HepG2 (cell line): ENCODE measurements around the gene DCDC2C. TPM values are rescaled to one million over a fixed set of nuclear protein-coding genes. Genes with fewer than 3 reads are reported as not detected.

ENCODE experiments used
- ATAC-seq: fragments of 200-7000 bp; cut with Tn5 transposase; 3 replicates; pipeline ENCODE4 v1.9.1; 2020; ENCODE audit warnings: mild to moderate bottlenecking, moderate library complexity
- BruUV-seq: library from RNA; stranded (reverse); fragments of 400-500 nt; replicated peaks from 2 replicates; lab custom pipeline; 2021; lab: Mats Ljungman, UMichigan
- CTCF ChIA-PET: fragments of 300-600 bp; formaldehyde crosslinking; extraction: SDS; loops from one replicate; lab custom pipeline; 2021; ENCODE audit warnings: low total read pairs, inconsistent platforms, low intra/inter-chr PET ratio; lab: Yijun Ruan, JAX
- POLR2A ChIA-PET: fragments of 350-600 bp; sonication (Branson Sonifier 250); formaldehyde crosslinking; loops from one replicate; lab custom pipeline; 2020; ENCODE audit warnings: antibody characterized with exemption, inconsistent platforms; lab: Yijun Ruan, JAX
- DNase-seq: peaks from one replicate; pipeline ENCODE4 v3.0.0-alpha.2; 2015; ENCODE audit warnings: low spot score
- FAIRE-seq: peaks from 3 replicates; lab custom pipeline; 2011; peaks lifted over from hg19 to GRCh38; lab: Jason Lieb, UNC
- H2AFZ ChIP-seq: one replicate; pipeline ENCODE4 v1.6.1; 2011; ENCODE audit warnings: low read length, inconsistent platforms
- H3K27ac ChIP-seq: fragments of 300-600 bp; 3 replicates; pipeline ENCODE4 v1.8.0; 2011; ENCODE audit warnings: mixed run types, mild to moderate bottlenecking, mixed read lengths, low read length, inconsistent platforms; ENCODE audit not compliant: insufficient read depth; ENCODE audit errors: extremely low read length
- H3K27me3 ChIP-seq, 2 experiments: fragments of 200-600 bp in 1 of 2; 2 replicates in 1 of 2; 3 replicates in 1 of 2; pipeline versions ENCODE4 v1.6.0 to v1.8.0; 2011; ENCODE audit warnings: low read length in 2 of 2, mild to moderate bottlenecking in 2 of 2, moderate library complexity in 2 of 2, inconsistent platforms in 1 of 2; ENCODE audit not compliant: insufficient read depth in 2 of 2, control insufficient read depth in 1 of 2
- H3K36me3 ChIP-seq, 2 experiments: fragments of 200-600 bp in 1 of 2; replicated peaks in 1 of 2; 2 replicates in 1 of 2; 3 replicates in 1 of 2; pipeline versions ENCODE4 v1.5.1 to v1.8.0; 2011; ENCODE audit warnings: low read length in 2 of 2, inconsistent platforms in 1 of 2; ENCODE audit not compliant: insufficient read depth in 2 of 2, control insufficient read depth in 1 of 2
- H3K4me1 ChIP-seq: 2 replicates; pipeline ENCODE4 v1.5.1; 2012; ENCODE audit warnings: low read length, inconsistent platforms; ENCODE audit not compliant: insufficient read depth
- H3K4me2 ChIP-seq: 2 replicates; pipeline ENCODE4 v1.6.0; 2011; ENCODE audit warnings: low read depth, low read length, inconsistent platforms
- H3K4me3 ChIP-seq, 3 experiments: fragments of 200-600 bp in 1 of 3; sonication (generic), shearing (Covaris generic) in 1 of 3; replicated peaks in 1 of 3; 2 replicates each; pipeline ENCODE4 v1.5.1; 2011 to 2016; ENCODE audit warnings: low read length in 3 of 3, inconsistent platforms in 2 of 3, low read depth in 2 of 3, mild to moderate bottlenecking in 2 of 3, control low read depth in 1 of 3, mixed read lengths in 1 of 3; ENCODE audit not compliant: insufficient read depth in 1 of 3
- H3K79me2 ChIP-seq: one replicate; pipeline ENCODE4 v1.6.1; 2011; ENCODE audit warnings: low read length, inconsistent platforms; ENCODE audit not compliant: insufficient read depth
- H3K9ac ChIP-seq: 2 replicates; pipeline ENCODE4 v1.6.0; 2011; ENCODE audit warnings: mild to moderate bottlenecking, low read depth, low read length, inconsistent platforms; ENCODE audit not compliant: insufficient read depth
- H3K9me3 ChIP-seq: 2 replicates; pipeline ENCODE4 v1.5.1; 2012; ENCODE audit warnings: mild to moderate bottlenecking, low read length
- H4K20me1 ChIP-seq: 2 replicates; pipeline ENCODE4 v1.6.0; 2011; ENCODE audit warnings: inconsistent platforms, mild to moderate bottlenecking, low read length, moderate library complexity; ENCODE audit not compliant: insufficient read depth
- ATRX ChIP-seq: sonication (generic); formaldehyde crosslinking; IDR thresholded peaks from 2 replicates; pipeline ENCODE4 v1.4.0; 2020; ENCODE audit warnings: missing genetic modification reagents, borderline replicate concordance
- CTCF ChIP-seq: sonication (generic); formaldehyde crosslinking; IDR thresholded peaks from 2 replicates; pipeline ENCODE4 v1.5.0; 2020; ENCODE audit warnings: mild to moderate bottlenecking, missing genetic modification reagents, moderate library complexity
- GTF3A ChIP-seq: sonication (generic); formaldehyde crosslinking; conservative IDR thresholded peaks from 2 replicates; pipeline ENCODE4 v1.4.0; 2020; ENCODE audit warnings: mild to moderate bottlenecking, missing genetic modification reagents
- MBNL3 ChIP-seq: fragments of 250-450 bp; sonication (Bioruptor Pico); conservative IDR thresholded peaks from 2 replicates; pipeline ENCODE4 v1.8.0; 2022; ENCODE audit warnings: mild to moderate bottlenecking, inconsistent platforms
- NR3C1 ChIP-seq: sonication (generic); formaldehyde crosslinking; IDR thresholded peaks from 2 replicates; pipeline ENCODE4 v1.4.0; 2020; ENCODE audit warnings: missing genetic modification reagents
- RBFOX2 ChIP-seq: fragments of 200-400 bp; formaldehyde crosslinking; IDR thresholded peaks from 2 replicates; pipeline ENCODE4 v1.6.1; 2017; ENCODE audit warnings: low read depth, mild to moderate bottlenecking, low read length
- SIN3A ChIP-seq: IDR thresholded peaks from 2 replicates; pipeline ENCODE4 v1.6.1; 2011; ENCODE audit warnings: low read depth, mild to moderate bottlenecking, control low read depth, low read length, borderline replicate concordance
- STAG1 ChIP-seq: sonication (generic); formaldehyde crosslinking; IDR thresholded peaks from 2 replicates; pipeline ENCODE4 v1.4.0; 2020; ENCODE audit warnings: missing genetic modification reagents
- ZBTB42 ChIP-seq: sonication (generic); formaldehyde crosslinking; IDR thresholded peaks from 2 replicates; pipeline ENCODE4 v1.5.0; 2020; ENCODE audit warnings: mild to moderate bottlenecking, missing genetic modification reagents
- WGBS: methylation state at CpG from one replicate; pipeline ENCODE4 v1.1.6; 2017; ENCODE audit warnings: low lambda C conversion rate; 5-methylcytosine and 5-hydroxymethylcytosine counted together
- in situ Hi-C: cut with HindIII; loops from 2 replicates; pipeline ENCODE4 v1.10.0; 2017; ENCODE audit warnings: low pct_unique_long_range_greater_than_20kb; ENCODE audit not compliant: extremely low pct_ligation_motif_present
- intact Hi-C: fragments of 100-400 bp; cut with micrococcal nuclease; formaldehyde crosslinking; loops from one replicate; pipeline ENCODE4 v1.10.0; 2022; ENCODE audit not compliant: unreplicated experiment
- polyA plus RNA-seq, 8 experiments: library from polyadenylated mRNA; depleted of rRNA in 3 of 8; stranded (reverse) in 7 of 8; unstranded in 1 of 8; fragments of >200 nt; fragmentation: Illumina TruSeq in 4 of 8; extraction: Trizol in 4 of 8; gene quantifications; 2 replicates each; pipeline versions ENCODE4 v1.2.1 to v1.2.3, GENCODE V29; 2011 to 2016; ENCODE audit warnings: low read depth in 4 of 8, missing spikeins in 1 of 8, mixed read lengths in 1 of 8; ENCODE audit not compliant: insufficient read depth in 1 of 8
- total RNA-seq, 5 experiments: library from RNA; depleted of rRNA; stranded (reverse); fragments of >200 nt; fragmentation: Illumina TruSeq; extraction: Trizol; gene quantifications; 2 replicates each; pipeline ENCODE4 v1.2.3, GENCODE V29; 2016; ENCODE audit warnings: low read depth in 1 of 5
- TF ChIP-seq, protein P1 (sequence below): IDR thresholded peaks from 2 replicates; pipeline ENCODE4 v1.6.1; 2016; ENCODE audit warnings: low read depth, missing genetic modification reagents, missing compliant biosample characterization

DCDC2C gene
- total and polyA plus RNA-seq, 2 of the 13 experiments (the other 11 are each of a cell fraction or from before 2014, with no cell fraction given): not detected

GRCh38 chr2:3753561-3753960 lies 50.2 kb downstream of the DCDC2C start (continued):
- TF ChIP-seq, protein P1, sequence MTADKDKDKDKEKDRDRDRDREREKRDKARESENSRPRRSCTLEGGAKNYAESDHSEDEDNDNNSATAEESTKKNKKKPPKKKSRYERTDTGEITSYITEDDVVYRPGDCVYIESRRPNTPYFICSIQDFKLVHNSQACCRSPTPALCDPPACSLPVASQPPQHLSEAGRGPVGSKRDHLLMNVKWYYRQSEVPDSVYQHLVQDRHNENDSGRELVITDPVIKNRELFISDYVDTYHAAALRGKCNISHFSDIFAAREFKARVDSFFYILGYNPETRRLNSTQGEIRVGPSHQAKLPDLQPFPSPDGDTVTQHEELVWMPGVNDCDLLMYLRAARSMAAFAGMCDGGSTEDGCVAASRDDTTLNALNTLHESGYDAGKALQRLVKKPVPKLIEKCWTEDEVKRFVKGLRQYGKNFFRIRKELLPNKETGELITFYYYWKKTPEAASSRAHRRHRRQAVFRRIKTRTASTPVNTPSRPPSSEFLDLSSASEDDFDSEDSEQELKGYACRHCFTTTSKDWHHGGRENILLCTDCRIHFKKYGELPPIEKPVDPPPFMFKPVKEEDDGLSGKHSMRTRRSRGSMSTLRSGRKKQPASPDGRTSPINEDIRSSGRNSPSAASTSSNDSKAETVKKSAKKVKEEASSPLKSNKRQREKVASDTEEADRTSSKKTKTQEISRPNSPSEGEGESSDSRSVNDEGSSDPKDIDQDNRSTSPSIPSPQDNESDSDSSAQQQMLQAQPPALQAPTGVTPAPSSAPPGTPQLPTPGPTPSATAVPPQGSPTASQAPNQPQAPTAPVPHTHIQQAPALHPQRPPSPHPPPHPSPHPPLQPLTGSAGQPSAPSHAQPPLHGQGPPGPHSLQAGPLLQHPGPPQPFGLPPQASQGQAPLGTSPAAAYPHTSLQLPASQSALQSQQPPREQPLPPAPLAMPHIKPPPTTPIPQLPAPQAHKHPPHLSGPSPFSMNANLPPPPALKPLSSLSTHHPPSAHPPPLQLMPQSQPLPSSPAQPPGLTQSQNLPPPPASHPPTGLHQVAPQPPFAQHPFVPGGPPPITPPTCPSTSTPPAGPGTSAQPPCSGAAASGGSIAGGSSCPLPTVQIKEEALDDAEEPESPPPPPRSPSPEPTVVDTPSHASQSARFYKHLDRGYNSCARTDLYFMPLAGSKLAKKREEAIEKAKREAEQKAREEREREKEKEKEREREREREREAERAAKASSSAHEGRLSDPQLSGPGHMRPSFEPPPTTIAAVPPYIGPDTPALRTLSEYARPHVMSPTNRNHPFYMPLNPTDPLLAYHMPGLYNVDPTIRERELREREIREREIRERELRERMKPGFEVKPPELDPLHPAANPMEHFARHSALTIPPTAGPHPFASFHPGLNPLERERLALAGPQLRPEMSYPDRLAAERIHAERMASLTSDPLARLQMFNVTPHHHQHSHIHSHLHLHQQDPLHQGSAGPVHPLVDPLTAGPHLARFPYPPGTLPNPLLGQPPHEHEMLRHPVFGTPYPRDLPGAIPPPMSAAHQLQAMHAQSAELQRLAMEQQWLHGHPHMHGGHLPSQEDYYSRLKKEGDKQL: no peak
- TF ChIP-seq ATRX (CRISPR knock-in tag): no peak
- no peak for TF ChIP-seq NR3C1 (CRISPR knock-in tag)
- TF ChIP-seq, all 625 proteins: peak for 0

DNA sequence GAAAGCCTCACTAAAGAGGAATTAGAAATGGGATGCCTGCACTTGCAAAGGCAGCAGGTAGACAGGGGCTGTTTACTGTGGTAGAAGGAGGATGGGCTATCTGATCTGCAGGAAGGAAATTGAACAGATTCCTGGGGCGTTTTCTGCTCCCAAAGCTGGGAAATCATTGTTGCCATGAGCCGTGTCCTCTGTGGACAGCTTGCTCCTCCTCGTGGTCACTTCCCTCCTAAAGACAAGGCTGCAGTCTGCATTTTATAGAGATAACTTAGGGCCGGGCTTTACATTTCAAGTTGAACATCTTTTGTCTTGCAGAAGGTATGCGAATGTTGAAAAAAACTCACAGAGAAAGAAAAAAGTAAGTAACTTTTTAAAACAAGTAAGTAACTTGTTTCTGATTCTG lies 50.9 kb downstream of the DCDC2C start:
- BruUV-seq: no TSS peak
- FAIRE-seq (no peak), ATAC-seq (peak; percentile 52), DNase-seq (peak; percentile 8)
- Histone ChIP-seq H2AFZ (no peak overlapping the region), H3K9ac (no peak overlapping the region), H3K9me3 (no peaks in the 10 kb centered on the region), H3K4me1 (no peaks in the 10 kb centered on the region), H3K4me2 (no peak overlapping the region), H3K36me3 (no peaks in the 10 kb centered on the region), H4K20me1 (no peaks in the 10 kb centered on the region), H3K79me2 (no peaks in the 10 kb centered on the region), H3K27me3 (peaks cover 12 to 67% of the 10 kb centered on the region in 2 experiments), H3K4me3 (no peak overlapping the region), H3K27ac (no peak overlapping the region)
- WGBS: 20% methylated on average over 5 of the region's 5 CpGs
- intact Hi-C loops (no loop called here), in situ Hi-C loops (no loop called here)
- CTCF ChIA-PET: no interaction called here
- TF ChIP-seq CTCF (CRISPR knock-in tag) (peak; percentile 15; the same call in 1 of the 2 replicates), RBFOX2 (no peak), STAG1 (CRISPR knock-in tag) (0 out of 2 replicates have a peak, but pooled peaks have one; percentile 5), GTF3A (no peak), SIN3A (no peak), MBNL3 (CRISPR knock-in tag) (no peak), ZBTB42 (CRISPR knock-in tag) (no peak)
- POLR2A ChIA-PET: no interaction called here
